Right lobe of liver (tissue), 4 donors: Measurements from ENCODE around the gene MACROD1.

Source experiments
- CTCF ChIP-seq, 4 donors: fragments of 200-600 bp in 3 of 4; fragments of 450-650 bp in 1 of 4; IDR thresholded peaks; one replicate each; pipeline versions ENCODE4 v1.5.1 to v1.8.0; 2016 to 2022; ENCODE audit warnings: antibody characterized with exemption in 4 of 4, mild to moderate bottlenecking in 2 of 4
- POLR2A ChIP-seq: fragments of 450-650 bp; IDR thresholded peaks from one replicate; pipeline ENCODE4 v1.6.1; 2017; ENCODE audit warnings: antibody characterized with exemption, mild to moderate bottlenecking
- donor health status: DM: no; HTN: no; CAD: no.
- donor health status: DM: no; HTN: no; CAD: no.
- donor health status: DM: no; HTN: yes; CAD: no.

GRCh38 chr11:64015510-64015909 is 150.4 kb downstream of the MACROD1 start:
- TF ChIP-seq CTCF (IDR thresholded peaks at IDR 0.05): no peak
- no peak for TF ChIP-seq POLR2A
